ENCODE results near the gene WNK1. TPM values are rescaled to one million over a fixed set of nuclear protein-coding genes. Genes with fewer than 3 reads are reported as not detected.

WNK1 gene
- total RNA-seq, 1 donor from 2014 or later = 366 TPM

DNA sequence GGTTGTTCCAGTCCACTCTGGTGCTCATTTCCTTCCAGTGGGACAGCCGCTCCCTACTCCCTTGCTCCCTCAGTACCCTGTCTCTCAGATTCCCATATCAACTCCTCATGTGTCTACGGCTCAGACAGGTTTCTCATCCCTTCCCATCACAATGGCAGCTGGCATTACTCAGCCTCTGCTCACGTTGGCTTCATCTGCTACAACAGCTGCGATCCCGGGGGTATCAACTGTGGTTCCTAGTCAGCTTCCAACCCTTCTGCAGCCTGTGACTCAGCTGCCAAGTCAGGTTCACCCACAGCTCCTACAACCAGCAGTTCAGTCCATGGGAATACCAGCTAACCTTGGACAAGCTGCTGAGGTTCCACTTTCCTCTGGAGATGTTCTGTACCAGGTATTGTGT, 127.3 kb downstream of the WNK1 start:
- no peak for DNase-seq (ENCODE audit: extremely low spot score in 2 of 2)
- H3K4me1 ChIP-seq = no peaks in the 10 kb centered on the region
- no peaks in the 10 kb centered on the region for H3K27me3 ChIP-seq
- peaks cover 0 to 76% of the 10 kb centered on the region in 2 donors for H3K36me3 ChIP-seq
- TF ChIP-seq POLR2A (IDR thresholded peaks at IDR 0.05) = no peak
- TF ChIP-seq CTCF (IDR thresholded peaks at IDR 0.05) = no peak
- no peak for TF ChIP-seq POLR2AphosphoS5 (IDR thresholded peaks at IDR 0.05; ENCODE audit: insufficient read depth in 1 of 2, low read depth in 1 of 2)
- H3K27ac ChIP-seq = no peak overlapping the region
- no peak overlapping the region for H3K4me3 ChIP-seq
- H3K9me3 ChIP-seq = no peaks in the 10 kb centered on the region
- intact Hi-C loops (cut with DNase I) = no loop called here

DNA sequence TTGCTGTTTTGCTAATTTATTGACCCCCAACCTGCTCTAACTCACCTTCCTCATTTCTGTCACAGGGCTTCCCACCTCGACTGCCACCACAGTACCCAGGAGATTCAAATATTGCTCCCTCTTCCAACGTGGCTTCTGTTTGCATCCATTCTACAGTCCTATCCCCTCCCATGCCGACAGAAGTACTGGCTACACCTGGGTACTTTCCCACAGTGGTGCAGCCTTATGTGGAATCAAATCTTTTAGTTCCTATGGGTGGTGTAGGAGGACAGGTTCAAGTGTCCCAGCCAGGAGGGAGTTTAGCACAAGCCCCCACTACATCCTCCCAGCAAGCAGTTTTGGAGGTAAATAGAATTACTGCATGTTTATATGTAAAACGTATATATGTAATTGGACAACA, 128.3 kb downstream of the WNK1 start:
- H3K4me1 ChIP-seq = no peaks in the 10 kb centered on the region
- H3K9me3 ChIP-seq = no peaks in the 10 kb centered on the region
- H3K27me3 ChIP-seq = no peaks in the 10 kb centered on the region
- H3K4me3 ChIP-seq = no peak overlapping the region
- H3K27ac ChIP-seq = no peak overlapping the region
- intact Hi-C loops (cut with DNase I) = no loop called here
- TF ChIP-seq POLR2AphosphoS5 (IDR thresholded peaks at IDR 0.05; ENCODE audit: insufficient read depth in 1 of 2, low read depth in 1 of 2) (no peak), CTCF (IDR thresholded peaks at IDR 0.05) (no peak), POLR2A (IDR thresholded peaks at IDR 0.05) (no peak)
- H3K36me3 ChIP-seq = peaks cover 0 to 78% of the 10 kb centered on the region in 2 donors
- no peak for DNase-seq (ENCODE audit: extremely low spot score in 2 of 2)

GRCh38 chr12:884746-885414, 132.5 kb downstream of the WNK1 start:
- TF ChIP-seq POLR2AphosphoS5 (IDR thresholded peaks at IDR 0.05; ENCODE audit: insufficient read depth in 1 of 2, low read depth in 1 of 2) = no peak
- no peak for TF ChIP-seq POLR2A (IDR thresholded peaks at IDR 0.05)
- TF ChIP-seq CTCF (IDR thresholded peaks at IDR 0.05) = no peak
- no peak overlapping the region for H3K27ac ChIP-seq
- peaks cover 3 to 100% of the 10 kb centered on the region in 2 donors for H3K36me3 ChIP-seq
- H3K27me3 ChIP-seq = no peaks in the 10 kb centered on the region
- no peak for DNase-seq (ENCODE audit: extremely low spot score in 2 of 2)
- H3K4me3 ChIP-seq = no peak overlapping the region
- no peaks in the 10 kb centered on the region for H3K9me3 ChIP-seq
- intact Hi-C loops (cut with DNase I) = no loop called here
- no peaks in the 10 kb centered on the region for H3K4me1 ChIP-seq

GRCh38 chr12:885701-886100, 133.3 kb downstream of the WNK1 start:
- H3K36me3 ChIP-seq = peaks cover 3 to 95% of the 10 kb centered on the region in 2 donors
- no peak for DNase-seq (ENCODE audit: extremely low spot score in 2 of 2)
- no peaks in the 10 kb centered on the region for H3K4me1 ChIP-seq
- H3K4me3 ChIP-seq = no peak overlapping the region
- no peaks in the 10 kb centered on the region for H3K9me3 ChIP-seq
- TF ChIP-seq POLR2AphosphoS5 (IDR thresholded peaks at IDR 0.05; ENCODE audit: insufficient read depth in 1 of 2, low read depth in 1 of 2) = no peak
- TF ChIP-seq POLR2A (IDR thresholded peaks at IDR 0.05) = no peak
- TF ChIP-seq CTCF (IDR thresholded peaks at IDR 0.05) = no peak
- intact Hi-C loops (cut with DNase I) = no loop called here
- no peaks in the 10 kb centered on the region for H3K27me3 ChIP-seq
- H3K27ac ChIP-seq = no peak overlapping the region

DNA sequence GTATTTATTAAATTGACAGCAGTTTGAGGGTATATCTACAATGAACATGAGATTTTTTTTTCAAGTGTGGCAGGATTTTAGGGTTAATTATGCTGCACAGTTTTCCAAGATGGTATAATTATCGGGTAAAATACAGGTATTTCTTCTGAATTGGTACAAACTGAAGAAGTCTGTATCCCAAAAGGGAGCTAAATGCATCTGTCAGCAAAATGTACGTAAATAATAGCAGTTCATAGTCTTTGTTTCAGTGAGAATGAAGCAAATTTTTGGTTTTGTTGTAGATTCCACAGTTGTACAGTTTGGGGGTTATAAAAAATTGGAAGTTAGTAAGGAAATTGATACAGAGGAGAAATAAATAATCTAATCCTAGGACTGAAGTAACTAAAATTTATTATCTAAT, 133.8 kb downstream of the WNK1 start:
- no peak for TF ChIP-seq POLR2AphosphoS5 (IDR thresholded peaks at IDR 0.05; ENCODE audit: insufficient read depth in 1 of 2, low read depth in 1 of 2)
- Histone ChIP-seq H3K4me1 (no peaks in the 10 kb centered on the region), H3K9me3 (no peaks in the 10 kb centered on the region), H3K36me3 (peaks cover 3 to 90% of the 10 kb centered on the region in 2 donors), H3K27me3 (no peaks in the 10 kb centered on the region), H3K4me3 (no peak overlapping the region), H3K27ac (no peak overlapping the region)
- DNase-seq (ENCODE audit: extremely low spot score in 2 of 2) = no peak
- intact Hi-C loops (cut with DNase I) = no loop called here

Data from vagina (tissue), 2 donors.